Measurements from ENCODE around the gene LNPEP.
A peak's percentile ranks its signal among the peaks of the same experiment; 100 is the strongest.

Gene LNPEP

DNA sequence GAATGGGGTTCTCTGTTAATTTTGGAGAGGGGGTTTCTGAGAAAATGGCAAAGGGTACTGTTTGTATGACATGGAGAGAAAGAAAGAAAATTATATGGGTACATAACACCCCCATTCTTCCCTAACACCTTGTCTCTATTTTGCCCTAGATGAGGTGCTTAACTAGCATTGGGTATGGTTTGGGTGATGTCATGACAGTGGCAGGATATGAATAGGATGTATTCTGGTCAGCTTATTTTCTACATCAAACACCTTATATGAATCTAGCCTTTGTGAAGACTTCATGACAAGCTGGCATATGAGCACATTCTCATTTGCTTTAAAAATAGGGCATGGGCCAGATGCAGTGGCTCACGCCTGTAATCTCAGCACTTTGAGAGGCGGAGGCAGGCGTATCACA lies 58.6 kb downstream of the LNPEP start:
- Histone ChIP-seq H3K79me2 (ENCODE audit: insufficient read depth, low read length) (0 out of 2 replicates have a peak, but pooled peaks cover 9% of the 10 kb centered on the region), H3K9me3 (ENCODE audit: insufficient read depth, low read length, severe bottlenecking) (no peaks in the 10 kb centered on the region), H3K36me3 (ENCODE audit: insufficient read depth, low read length) (peaks cover 81% of the 10 kb centered on the region), H3K27ac (ENCODE audit: low read length) (no peak overlapping the region), H3K4me2 (ENCODE audit: insufficient read depth, low read length) (no peak overlapping the region), H3K4me3 (ENCODE audit: low read depth in 1 of 2, low read length in 2 of 2) (no peak overlapping the region), H3K9ac (ENCODE audit: low read depth, low read length) (no peak overlapping the region), H3K4me1 (ENCODE audit: insufficient read depth, low read length) (no peaks in the 10 kb centered on the region), H3K27me3 (ENCODE audit: insufficient read depth, low read length, poor library complexity) (no peaks in the 10 kb centered on the region), H4K20me1 (ENCODE audit: insufficient read depth, low read length) (no peaks in the 10 kb centered on the region), H2AFZ (ENCODE audit: low read depth, low read length) (no peak overlapping the region)
- DNase-seq, result no peak
- ATAC-seq (ENCODE audit: insufficient read depth, low read depth), result no peak
- TF ChIP-seq EZH2 (IDR thresholded peaks at IDR 0.05; ENCODE audit: borderline replicate concordance, low read depth, low read length, severe bottlenecking), result no peak
- TF ChIP-seq, protein P1, sequence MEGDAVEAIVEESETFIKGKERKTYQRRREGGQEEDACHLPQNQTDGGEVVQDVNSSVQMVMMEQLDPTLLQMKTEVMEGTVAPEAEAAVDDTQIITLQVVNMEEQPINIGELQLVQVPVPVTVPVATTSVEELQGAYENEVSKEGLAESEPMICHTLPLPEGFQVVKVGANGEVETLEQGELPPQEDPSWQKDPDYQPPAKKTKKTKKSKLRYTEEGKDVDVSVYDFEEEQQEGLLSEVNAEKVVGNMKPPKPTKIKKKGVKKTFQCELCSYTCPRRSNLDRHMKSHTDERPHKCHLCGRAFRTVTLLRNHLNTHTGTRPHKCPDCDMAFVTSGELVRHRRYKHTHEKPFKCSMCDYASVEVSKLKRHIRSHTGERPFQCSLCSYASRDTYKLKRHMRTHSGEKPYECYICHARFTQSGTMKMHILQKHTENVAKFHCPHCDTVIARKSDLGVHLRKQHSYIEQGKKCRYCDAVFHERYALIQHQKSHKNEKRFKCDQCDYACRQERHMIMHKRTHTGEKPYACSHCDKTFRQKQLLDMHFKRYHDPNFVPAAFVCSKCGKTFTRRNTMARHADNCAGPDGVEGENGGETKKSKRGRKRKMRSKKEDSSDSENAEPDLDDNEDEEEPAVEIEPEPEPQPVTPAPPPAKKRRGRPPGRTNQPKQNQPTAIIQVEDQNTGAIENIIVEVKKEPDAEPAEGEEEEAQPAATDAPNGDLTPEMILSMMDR (IDR thresholded peaks at IDR 0.05; ENCODE audit: borderline replicate concordance, extremely low read depth, low read length, poor library complexity, severe bottlenecking), result no peak

DNA sequence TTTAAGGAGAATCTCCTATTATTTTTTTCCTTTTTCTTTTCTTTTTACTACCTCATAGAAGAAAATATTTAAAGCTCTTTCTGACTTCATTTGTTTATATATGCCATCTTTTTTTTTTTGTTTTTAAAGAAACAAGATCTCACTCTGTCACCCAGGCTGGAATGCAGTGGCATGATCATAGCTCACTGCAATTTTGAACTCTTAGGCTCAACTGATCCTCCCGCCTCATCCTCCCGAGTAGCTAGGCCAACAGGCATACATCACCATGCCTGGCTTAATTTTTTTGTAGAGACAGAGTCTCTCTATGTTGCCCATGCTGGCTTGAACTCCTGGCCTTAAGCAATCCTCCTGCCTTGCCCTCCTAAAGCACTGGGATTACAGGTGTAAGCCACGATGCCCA lies 59.5 kb downstream of the LNPEP start:
- no peak overlapping the region for H3K9ac ChIP-seq (ENCODE audit: low read depth, low read length)
- no peaks in the 10 kb centered on the region for H4K20me1 ChIP-seq (ENCODE audit: insufficient read depth, low read length)
- no peaks in the 10 kb centered on the region for H3K4me1 ChIP-seq (ENCODE audit: insufficient read depth, low read length)
- H3K36me3 ChIP-seq (ENCODE audit: insufficient read depth, low read length), result peaks cover 81% of the 10 kb centered on the region
- DNase-seq (no peak), ATAC-seq (ENCODE audit: insufficient read depth, low read depth) (no peak)
- no peak for TF ChIP-seq EZH2 (IDR thresholded peaks at IDR 0.05; ENCODE audit: borderline replicate concordance, low read depth, low read length, severe bottlenecking)
- TF ChIP-seq, protein P1 (IDR thresholded peaks at IDR 0.05; ENCODE audit: borderline replicate concordance, extremely low read depth, low read length, poor library complexity, severe bottlenecking), result no peak
- H3K27me3 ChIP-seq (ENCODE audit: insufficient read depth, low read length, poor library complexity), result no peaks in the 10 kb centered on the region
- H3K4me3 ChIP-seq (ENCODE audit: low read depth in 1 of 2, low read length in 2 of 2), result no peak overlapping the region
- no peak overlapping the region for H2AFZ ChIP-seq (ENCODE audit: low read depth, low read length)
- H3K79me2 ChIP-seq (ENCODE audit: insufficient read depth, low read length), result 0 out of 2 replicates have a peak, but pooled peaks cover 9% of the 10 kb centered on the region
- no peak overlapping the region for H3K4me2 ChIP-seq (ENCODE audit: insufficient read depth, low read length)
- no peak overlapping the region for H3K27ac ChIP-seq (ENCODE audit: low read length)
- H3K9me3 ChIP-seq (ENCODE audit: insufficient read depth, low read length, severe bottlenecking), result no peaks in the 10 kb centered on the region

DNA sequence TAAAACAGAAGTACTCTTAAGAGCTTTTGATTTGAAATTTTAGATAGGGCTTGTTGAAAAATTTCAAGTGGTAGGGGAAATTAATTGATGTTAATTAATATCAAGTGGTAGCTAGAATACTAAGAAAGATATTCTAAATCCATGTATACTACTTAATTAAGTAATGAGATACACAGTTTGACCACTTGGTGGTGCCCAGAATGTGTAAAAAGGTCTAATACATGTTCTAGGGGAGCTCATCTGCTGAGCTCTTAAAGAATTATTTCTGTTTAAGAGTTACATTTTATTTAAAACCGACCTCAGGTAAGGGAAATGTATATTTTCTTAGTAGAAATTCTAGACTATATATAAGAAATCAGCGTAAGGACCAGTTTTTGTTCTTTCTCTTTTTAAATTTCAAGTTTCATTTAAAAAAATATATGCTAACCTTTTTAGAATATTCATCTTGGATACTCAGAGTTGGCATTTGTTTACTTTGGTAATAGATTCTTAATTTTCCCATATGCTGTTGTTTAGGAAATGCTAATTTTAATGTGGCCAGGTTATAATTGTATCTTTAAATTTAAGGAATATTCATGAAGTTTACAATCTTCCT lies 61.5 kb downstream of the LNPEP start:
- Histone ChIP-seq H3K27ac (ENCODE audit: low read length) (no peak overlapping the region), H3K4me2 (ENCODE audit: insufficient read depth, low read length) (no peak overlapping the region), H3K27me3 (ENCODE audit: insufficient read depth, low read length, poor library complexity) (no peaks in the 10 kb centered on the region), H2AFZ (ENCODE audit: low read depth, low read length) (no peak overlapping the region), H3K9me3 (ENCODE audit: insufficient read depth, low read length, severe bottlenecking) (no peaks in the 10 kb centered on the region), H3K36me3 (ENCODE audit: insufficient read depth, low read length) (peaks cover 77% of the 10 kb centered on the region), H3K4me1 (ENCODE audit: insufficient read depth, low read length) (no peaks in the 10 kb centered on the region), H3K4me3 (ENCODE audit: low read depth in 1 of 2, low read length in 2 of 2) (no peak overlapping the region), H3K79me2 (ENCODE audit: insufficient read depth, low read length) (no peaks in the 10 kb centered on the region), H3K9ac (ENCODE audit: low read depth, low read length) (no peak overlapping the region), H4K20me1 (ENCODE audit: insufficient read depth, low read length) (no peaks in the 10 kb centered on the region)
- DNase-seq, result peak; percentile 32
- no peak for TF ChIP-seq EZH2 (IDR thresholded peaks at IDR 0.05; ENCODE audit: borderline replicate concordance, low read depth, low read length, severe bottlenecking)
- TF ChIP-seq, protein P1 (IDR thresholded peaks at IDR 0.05; ENCODE audit: borderline replicate concordance, extremely low read depth, low read length, poor library complexity, severe bottlenecking), result peak; percentile 64
- ATAC-seq (ENCODE audit: insufficient read depth, low read depth), result peak; percentile 91
